GM19455 (cell line): Measurements from ENCODE around the gene MALL.
"Not testable (repeated sequence)": the region's sequence is repeated elsewhere in the genome, so short reads cannot be mapped to it uniquely, and the experiment has no call there.

Source experiments
- ATAC-seq: cut with Tn5 transposase; IDR thresholded peaks from one replicate; pipeline ENCODE4 v1.9.1; 2021; ENCODE audit not compliant: unreplicated experiment

Gene MALL

DNA sequence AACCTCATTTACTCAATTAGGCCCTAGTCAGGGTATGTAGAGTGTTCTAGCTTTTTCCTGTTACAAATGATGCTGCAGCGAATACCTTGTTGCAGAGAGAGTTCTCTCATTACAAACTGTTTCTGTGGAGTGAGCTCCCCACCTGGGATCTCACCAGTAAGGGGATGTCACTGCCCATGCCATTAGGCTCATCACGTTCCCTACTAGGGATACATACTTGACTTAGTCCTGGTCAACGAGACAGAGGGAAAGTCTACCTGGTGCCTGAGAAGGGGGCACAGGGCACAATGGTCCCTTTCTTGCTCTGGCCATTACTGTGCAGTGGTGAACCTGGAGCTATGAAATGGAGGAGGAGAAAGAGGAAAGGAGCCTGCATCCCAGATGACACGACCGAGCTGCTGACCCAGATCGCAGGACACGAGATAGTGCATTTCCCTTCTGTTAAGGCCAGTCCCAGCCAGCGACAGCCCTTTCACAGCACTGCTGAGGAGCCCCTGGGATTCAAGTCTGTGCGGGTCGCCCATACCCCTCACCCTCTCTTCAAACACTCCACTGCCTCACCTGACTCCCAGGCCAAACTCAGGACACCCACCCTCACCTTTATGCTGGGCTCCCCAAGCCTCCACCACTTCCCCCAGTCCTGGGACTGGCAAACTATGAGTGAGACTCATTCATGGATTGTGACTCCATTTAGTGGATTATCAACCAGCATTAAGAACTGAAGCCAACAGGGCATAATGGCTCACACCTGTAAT, 16.0 kb downstream of the MALL start:
- no peak for ATAC-seq

DNA sequence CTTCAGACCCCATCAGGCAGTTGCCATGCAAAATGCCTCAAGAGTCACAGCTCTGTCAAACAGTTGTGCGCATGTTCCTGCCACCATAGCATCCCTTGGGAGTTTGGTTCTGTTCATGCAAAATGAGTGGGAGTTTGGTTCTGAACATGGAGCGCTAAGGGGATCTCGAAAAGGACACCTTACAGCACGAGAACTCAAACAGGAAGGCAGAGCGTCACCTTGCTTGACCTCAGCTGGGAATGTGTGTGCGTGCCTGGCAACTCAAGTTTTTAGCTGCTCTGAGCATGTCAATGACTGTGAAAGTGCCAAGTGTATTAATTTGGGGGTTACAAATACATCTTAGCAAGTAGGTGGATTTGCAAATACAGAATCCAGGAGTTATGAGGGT, 16.6 kb downstream of the MALL start:
- no peak for ATAC-seq

DNA sequence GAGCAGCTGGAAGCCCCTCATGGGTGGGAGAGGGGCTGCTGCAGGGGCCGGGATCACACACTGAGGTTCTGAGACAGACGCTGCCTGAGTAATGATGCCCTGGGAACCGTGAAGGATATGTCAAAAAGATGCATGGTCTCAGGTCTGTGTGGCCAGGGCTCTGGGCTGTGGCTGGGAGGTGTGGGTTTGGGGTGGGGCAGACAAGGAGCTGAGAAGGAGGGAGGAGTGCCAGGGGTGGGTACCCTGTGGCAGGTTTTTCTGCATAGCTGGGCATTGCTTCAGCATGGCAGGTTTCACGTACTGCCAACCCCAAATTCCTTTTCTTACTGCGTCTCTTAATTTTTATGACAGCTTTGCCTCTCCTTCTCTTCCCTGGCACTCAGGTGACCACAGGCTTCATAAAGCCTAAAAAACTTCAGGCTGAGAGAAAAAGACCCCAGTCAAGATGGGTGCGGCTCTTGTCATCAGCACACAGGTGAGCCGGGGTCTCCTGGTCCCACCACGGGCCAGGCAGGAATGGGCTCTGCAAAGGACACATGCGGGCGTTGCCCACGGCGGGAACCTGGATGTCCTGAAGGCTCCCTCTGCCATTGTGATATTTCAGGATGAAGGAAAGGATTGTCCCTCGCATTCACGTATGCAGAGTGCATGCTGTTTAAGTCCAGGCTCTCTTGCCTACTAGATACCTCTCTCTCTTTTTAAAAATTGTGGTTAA, 18.0 kb downstream of the MALL start:
- ATAC-seq, result no peak

DNA sequence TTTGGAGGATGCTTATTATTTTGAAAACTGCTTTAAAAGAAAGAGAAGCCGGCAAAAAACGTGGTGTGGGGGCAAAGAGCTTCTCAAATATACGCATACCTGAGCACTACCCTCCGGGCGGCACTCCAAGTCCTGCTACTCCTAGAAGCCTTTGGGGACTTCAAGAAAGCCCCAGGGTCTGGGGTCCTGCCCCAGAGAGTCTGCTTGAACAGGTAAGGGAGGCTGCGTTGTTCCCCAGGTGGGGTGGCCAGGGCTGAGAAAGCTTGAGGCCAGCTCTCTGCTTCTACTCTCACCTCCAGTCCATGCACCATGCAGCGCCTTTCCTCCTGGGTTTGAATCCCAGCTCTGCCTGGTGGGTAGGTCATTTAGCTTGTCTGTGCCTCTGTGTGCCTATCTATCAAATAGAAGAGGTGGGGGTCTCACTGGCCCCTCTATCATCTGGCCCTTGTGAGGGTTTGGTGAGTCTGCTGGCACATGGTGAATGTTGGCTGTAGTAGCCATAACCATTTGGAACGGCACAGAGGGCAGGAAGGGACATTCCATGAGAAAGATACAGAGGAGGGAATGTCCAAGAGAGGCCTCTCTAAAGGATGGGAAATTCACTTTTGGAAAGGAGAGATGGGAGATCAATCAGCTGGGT, 19.5 kb downstream of the MALL start:
- ATAC-seq, result no peak

DNA sequence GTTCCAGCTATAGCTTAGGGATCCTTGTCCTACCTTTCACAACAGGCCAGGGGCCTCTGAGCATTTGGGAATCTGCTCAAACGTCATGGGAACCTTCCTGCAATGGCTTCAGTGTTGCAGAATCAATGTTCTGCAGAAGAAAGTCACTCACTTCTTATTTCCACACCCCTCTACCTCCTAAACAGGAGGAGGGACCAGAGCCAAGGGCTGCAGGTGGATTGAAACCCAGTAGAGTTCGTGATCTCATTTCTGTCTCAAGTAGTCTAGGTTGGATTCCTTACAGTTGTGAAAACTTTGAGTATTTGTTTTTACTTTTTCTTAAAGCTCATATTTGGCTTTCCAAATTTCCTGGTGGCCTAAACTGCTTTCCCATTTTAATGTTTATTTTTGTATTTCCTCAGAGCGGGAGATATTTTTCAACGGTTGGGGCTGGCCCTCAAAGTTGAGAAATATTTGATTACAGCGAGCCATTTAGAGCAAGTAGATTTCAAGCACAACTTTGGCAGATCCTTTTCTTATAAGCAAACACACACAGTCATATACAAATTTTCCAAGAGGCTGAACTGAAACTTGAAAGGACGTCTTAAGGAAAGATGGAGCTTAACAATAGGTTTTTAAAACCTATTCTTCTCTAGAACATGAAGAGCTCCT, 20.6 kb downstream of the MALL start:
- not testable (repeated sequence) for ATAC-seq

DNA sequence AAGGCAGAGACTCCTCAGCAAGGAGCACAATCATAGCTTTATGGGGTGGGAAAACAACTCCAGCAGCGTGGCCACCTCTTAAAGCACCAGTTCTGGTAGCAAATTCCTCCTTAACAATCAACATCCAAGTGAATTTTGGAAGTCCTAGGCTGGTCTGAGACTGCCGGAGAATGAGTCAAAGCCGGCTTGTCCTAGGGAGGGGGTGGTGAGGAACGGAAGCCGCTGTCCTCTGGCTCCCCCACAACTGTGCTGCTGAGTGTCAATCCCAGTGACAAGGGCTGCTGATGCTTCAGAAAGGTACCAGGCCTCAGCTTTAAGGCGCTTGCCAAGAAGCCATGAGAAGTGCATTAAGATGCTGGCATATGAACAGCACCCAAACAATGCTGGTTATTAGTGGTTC, 21.7 kb downstream of the MALL start:
- not testable (repeated sequence) for ATAC-seq

DNA sequence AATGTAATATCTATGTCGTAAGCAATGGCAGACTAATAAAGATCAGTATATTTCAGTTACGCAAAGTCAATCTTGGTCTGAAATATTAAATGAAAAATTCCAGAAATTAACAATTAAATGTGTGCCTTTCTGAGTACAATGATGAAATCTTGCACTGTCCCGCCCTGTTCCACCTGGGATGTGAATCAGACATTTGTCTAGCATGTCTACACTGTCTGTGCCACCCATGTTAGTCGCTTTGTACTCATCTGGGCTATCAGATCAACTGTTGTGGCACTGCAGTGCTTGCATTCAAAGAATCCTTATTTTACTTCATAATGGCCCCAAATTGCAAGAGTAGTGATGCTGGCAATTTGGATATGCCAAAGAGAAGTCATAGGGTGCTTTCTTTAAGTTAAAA, 25.5 kb downstream of the MALL start:
- not testable (repeated sequence) for ATAC-seq

DNA sequence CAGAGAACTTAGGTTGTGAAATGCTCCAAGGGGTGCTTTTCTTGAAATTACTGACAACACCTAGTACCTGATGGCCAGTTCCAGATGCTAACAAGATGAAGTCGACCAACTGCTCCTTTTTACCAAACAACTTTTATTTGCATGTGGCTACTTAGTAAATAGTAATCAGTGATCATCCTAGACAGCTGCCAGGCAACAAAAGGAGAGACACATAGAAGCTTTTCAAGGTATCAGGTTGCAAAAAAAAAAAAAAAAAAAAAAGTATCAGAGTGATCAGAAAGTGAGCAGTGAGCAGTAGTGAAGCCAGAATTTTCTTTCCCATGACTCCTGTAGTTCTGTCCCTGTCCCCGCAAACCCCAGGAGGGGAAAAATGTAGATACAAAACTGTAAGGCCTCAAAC, 31.9 kb downstream of the MALL start:
- not testable (repeated sequence) for ATAC-seq

DNA sequence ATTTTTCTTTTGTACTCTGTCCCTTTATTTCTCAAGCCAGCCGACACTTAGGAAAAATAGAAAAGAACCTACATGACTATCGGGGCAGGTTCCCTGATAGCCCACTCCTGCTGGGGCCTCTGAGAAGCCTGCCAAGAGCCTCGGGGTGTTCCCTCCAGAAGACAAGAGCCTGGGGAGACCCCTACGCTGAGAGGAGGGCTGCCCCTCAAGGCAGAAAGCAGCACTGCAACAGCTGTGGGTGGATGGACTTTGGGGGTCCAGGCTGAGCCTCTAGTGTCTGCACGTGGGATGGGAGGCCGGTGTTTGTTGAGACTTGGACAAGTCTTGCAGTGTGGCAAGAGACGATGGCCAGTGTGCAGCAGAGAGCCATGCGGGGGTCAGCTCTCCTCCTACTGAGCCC, 32.5 kb downstream of the MALL start:
- not testable (repeated sequence) for ATAC-seq

DNA sequence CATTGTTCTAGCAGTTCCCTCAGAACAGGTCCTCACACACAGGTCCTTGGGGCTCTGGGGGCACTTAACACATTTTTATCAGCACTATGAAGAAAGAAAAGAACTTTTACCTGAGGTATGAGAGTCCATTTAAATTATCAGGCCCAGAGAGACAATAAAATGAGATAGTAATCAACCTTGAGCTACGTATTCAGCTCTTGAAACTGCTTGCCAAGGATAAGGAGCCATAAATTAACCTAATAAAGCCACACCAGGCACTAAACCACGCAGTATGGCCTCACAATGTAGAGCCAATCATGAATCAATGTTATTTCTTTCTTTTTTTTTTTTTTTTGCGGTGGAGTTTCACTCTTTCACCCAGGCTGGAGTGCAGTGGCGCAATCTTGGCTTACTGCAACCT, 37.5 kb downstream of the MALL start:
- ATAC-seq, result not testable (repeated sequence)

DNA sequence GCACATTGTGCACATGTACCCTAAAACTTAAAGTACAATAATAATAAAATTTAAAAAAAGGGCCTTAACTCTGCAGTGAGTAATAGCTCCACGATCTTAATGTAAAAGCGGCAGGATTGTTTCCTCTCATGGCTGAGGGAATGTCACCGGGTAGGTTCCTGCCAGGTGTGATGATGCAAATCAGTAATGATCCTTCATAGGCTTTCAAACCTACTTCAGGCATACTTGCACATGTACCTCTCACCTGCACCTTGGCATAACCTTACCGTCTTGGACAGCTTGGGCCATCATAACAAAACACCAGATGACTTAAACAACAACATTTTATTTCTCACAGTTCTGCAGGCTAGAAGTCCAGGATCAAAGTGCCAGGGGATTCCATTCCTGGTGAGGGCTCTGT, 39.7 kb downstream of the MALL start:
- ATAC-seq, result not testable (repeated sequence)

DNA sequence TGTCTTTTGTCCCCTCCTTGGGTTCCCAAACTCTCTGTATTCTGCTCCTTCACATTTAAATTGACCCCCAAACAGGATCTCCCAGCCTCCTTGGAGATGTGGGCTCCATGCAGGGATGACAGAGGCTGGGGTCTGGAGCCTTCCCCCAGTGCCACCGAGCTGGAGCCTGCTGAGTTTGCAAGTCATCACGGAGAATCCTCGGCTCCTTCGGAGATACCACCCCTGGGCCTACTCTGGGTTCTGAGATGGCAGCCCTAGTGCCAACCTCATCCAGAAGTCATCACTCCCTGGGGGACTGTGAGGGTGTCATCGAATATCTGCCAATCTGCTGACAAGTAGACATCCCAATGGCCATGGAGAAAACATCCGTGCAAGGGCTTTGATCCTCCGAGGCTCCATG, 45.8 kb downstream of the MALL start:
- not testable (repeated sequence) for ATAC-seq

DNA sequence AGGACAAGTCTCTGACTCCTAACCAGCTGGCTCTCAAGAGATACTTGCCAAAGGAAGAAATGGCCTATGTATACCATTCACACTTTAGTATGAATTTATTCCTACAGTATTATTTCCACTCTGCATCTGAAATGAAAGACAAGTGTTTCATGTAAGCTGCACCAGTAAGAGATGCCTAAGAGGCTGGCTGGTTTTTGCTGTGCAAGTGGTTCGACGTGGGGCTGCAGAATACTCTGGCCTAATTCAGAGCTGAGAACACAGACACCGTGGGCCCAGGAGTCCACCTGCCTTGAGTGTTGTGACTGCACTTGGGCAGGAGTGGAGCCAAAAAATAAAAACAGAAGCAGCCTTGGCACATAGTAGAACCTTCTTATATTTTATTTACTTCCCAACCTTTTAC, 47.5 kb downstream of the MALL start:
- not testable (repeated sequence) for ATAC-seq

DNA sequence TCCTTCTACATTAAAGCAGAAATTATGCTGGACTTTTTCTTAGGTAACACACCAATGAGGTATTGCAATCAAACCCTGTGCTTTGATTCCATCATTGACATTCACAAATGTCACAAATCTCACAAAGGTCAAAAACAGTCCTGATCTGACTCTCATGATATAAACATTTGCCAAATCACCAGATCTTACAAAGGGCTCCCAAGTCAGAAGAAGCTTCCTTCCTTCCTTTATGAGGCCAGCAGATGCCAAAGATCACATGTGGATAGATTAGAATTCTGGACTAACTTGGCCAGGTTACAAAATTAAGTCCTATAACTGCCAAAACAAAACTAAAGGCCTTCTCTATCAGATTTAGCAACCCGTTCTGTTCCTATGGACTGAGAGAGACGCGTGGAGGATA, 53.3 kb downstream of the MALL start:
- ATAC-seq, result not testable (repeated sequence)

DNA sequence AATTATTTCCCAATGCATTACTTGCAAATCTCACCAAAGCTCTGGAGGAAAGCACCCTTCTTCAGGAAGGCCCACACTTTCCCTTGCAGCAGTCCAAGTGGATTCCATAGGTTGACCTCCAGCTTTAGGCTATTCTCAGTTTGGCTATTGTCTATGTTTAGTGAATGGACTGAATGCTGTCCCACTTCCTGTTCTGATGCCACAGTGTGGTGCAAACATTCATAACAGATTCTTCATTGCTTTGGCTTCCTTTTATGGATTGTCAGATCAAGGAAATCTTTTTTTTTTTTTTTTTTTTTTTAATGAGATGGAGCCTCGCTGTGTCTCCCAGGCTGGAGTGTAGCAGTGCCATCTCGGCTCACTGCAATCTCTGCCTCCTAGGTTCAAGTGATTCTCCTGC, 55.1 kb downstream of the MALL start:
- not testable (repeated sequence) for ATAC-seq

DNA sequence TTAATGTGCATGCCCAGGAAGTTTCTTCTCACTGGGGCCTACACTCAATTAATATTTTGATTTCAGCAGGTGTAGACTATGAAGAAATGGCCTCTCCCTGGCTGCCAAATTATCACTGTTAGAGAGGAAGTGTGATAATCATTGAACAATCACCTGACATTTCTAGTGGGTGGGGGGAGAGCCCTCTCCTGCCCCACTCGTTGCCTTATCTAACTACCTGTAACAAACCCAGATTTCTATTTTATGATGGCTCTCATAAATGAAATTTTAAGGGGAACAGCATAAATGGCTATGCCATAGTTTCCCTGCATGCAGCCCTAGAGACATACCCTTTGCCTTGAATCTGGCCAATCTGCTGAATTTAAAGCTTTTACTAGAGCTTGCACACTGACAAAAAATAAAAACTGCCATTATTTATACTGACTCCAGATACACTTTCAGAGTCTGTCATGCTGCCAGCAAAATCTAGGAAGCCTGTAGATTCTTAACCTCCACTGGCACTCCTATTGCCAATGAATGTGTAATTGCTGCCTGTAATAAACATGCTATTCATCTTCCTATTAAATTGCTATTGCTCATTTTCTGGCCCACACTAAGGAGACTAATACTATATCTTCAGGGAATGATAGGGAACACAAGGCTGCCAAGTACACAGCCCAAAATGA, 55.8 kb downstream of the MALL start:
- ATAC-seq, result not testable (repeated sequence)

DNA sequence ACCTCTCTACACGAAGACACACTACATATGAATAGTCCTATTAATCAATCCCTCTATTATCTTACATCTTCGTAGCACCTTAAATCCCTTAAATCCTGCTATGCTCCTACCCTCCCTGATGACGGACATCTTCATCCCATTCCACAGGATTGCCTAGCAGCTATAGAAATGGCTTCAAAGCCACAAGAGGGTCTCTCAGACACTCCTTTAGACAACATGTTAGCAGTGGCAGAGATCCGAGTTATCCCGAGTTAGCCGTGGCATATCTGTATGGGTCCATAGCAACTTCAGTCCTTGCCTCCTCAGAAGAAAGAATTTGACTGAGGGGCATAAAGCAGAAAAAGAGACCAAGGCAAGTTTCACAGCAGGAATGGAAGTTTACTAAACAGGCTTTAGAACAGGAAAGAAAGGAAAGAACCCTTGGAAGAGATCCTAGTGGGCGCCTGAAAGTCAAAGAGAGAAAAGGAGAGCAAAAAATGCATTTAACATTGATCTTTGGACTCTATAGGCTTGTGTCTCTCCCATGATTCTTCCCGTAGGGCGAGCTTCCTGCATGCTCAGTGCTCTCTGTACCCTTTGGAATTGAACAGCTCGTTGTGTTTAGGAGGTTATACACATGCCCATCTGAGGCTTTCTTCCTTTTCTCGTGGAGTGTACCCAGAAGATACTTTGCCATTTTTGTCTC, 56.5 kb downstream of the MALL start:
- not testable (repeated sequence) for ATAC-seq

DNA sequence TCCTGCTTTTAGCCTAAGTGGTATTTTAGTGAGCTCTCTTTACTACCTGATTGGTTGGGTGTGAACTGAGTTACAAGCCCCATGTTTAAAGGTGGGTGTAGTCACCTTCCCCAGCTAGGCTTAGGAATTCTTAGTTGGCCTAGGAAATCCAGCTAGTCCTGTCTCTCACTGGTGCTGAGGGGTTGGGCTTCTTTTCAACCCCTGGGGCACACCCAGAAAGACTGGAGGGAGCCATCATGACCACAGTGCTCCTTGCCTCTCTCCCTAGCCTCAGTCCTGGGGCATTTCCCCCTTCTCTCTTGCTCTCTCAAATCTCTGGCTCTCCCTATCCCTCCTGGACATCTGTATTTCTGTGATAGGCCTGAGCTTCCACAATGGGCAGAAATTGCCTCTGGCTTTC, 57.6 kb downstream of the MALL start:
- not testable (repeated sequence) for ATAC-seq

DNA sequence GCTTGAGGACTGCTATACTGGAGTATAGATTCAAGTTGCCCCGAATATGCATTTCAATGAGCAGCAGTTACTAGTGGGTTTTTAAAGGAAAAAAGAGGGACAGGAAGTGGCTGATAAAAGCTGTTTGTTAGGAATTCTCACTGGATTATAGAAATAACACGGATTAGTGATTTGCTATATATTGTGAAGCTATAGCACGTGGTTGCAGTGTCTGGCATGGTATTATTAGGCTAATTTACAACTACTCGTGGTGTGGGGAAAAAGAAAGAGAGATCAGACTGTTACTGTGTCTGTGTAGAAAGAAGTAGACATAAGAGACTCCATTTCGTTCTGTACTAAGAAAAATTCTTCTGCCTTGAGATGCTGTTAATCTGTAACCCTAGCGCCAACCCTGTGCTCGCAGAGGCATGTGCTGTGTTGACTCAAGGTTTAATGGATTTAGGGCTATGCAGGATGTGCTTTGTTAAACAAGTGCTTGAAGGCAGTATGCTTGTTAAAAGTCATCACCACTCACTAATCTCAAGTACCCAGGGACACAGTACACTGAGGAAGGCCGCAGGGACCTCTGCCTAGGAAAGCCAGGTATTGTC, 59.7 kb downstream of the MALL start:
- not testable (repeated sequence) for ATAC-seq
